OCI-LY7 (cell line): ENCODE measurements around the gene RAB11FIP5.

Source experiments
- CTCF ChIP-seq: fragments of 200-600 bp; sonication (generic); conservative IDR thresholded peaks from 2 replicates; pipeline ENCODE4 v1.5.1; 2014; ENCODE audit warnings: mild to moderate bottlenecking, antibody characterized with exemption, low read length, moderate library complexity, mixed read lengths
- EZH2phosphoT487 ChIP-seq: fragments of 200-600 bp; sonication (generic); IDR thresholded peaks from 2 replicates; pipeline ENCODE4 v1.6.1; 2018; ENCODE audit warnings: low read depth, borderline replicate concordance, mild to moderate bottlenecking, mixed run types, antibody characterized with exemption, low read length, moderate library complexity, mixed read lengths

GRCh38 chr2:73099486-73099885, 13.3 kb downstream of the RAB11FIP5 start:
- TF ChIP-seq CTCF (no peak), EZH2phosphoT487 (no peak)
